ENCODE data around the gene AHNAK. TPM values are rescaled to one million over a fixed set of nuclear protein-coding genes. Genes with fewer than 3 reads are reported as not detected.
A peak's percentile ranks its signal among the peaks of the same experiment; 100 is the strongest.

Gene AHNAK
- total RNA-seq, 1 donor from 2014 or later = 246 TPM

GRCh38 chr11:62431171-62431901 lies 115.3 kb downstream of the AHNAK start:
- ATAC-seq (ENCODE audit: low read depth) = no peak

GRCh38 chr11:62430425-62430824 lies 116.2 kb downstream of the AHNAK start:
- Mint-ChIP-seq H3K4me3 (no peak overlapping the region), H3K4me1 (peaks cover 39% of the 10 kb centered on the region), H3K36me3 (ENCODE audit: low read depth) (no peaks in the 10 kb centered on the region), H3K27me3 (no peaks in the 10 kb centered on the region), H3K9me3 (no peaks in the 10 kb centered on the region), H3K27ac (no peak overlapping the region)
- POLR2A ChIA-PET = no interaction called here
- intact Hi-C loops (cut with micrococcal nuclease) = no loop called here
- ATAC-seq (ENCODE audit: low read depth) = no peak
- CTCF ChIA-PET = no interaction called here
- DNase-seq = no peak
- TF ChIP-seq, protein P1, sequence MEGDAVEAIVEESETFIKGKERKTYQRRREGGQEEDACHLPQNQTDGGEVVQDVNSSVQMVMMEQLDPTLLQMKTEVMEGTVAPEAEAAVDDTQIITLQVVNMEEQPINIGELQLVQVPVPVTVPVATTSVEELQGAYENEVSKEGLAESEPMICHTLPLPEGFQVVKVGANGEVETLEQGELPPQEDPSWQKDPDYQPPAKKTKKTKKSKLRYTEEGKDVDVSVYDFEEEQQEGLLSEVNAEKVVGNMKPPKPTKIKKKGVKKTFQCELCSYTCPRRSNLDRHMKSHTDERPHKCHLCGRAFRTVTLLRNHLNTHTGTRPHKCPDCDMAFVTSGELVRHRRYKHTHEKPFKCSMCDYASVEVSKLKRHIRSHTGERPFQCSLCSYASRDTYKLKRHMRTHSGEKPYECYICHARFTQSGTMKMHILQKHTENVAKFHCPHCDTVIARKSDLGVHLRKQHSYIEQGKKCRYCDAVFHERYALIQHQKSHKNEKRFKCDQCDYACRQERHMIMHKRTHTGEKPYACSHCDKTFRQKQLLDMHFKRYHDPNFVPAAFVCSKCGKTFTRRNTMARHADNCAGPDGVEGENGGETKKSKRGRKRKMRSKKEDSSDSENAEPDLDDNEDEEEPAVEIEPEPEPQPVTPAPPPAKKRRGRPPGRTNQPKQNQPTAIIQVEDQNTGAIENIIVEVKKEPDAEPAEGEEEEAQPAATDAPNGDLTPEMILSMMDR (IDR thresholded peaks at IDR 0.05) = no peak

More at GRCh38 chr11:62431171-62431901, 115.3 kb downstream of the AHNAK start:
- Mint-ChIP-seq H3K27me3 (no peaks in the 10 kb centered on the region), H3K36me3 (ENCODE audit: low read depth) (no peaks in the 10 kb centered on the region), H3K27ac (no peak overlapping the region), H3K9me3 (no peaks in the 10 kb centered on the region), H3K4me1 (peaks cover 48% of the 10 kb centered on the region), H3K4me3 (no peak overlapping the region)
- TF ChIP-seq, protein P1 (IDR thresholded peaks at IDR 0.05) = no peak
- intact Hi-C loops (cut with micrococcal nuclease) = no loop called here
- POLR2A ChIA-PET = no interaction called here
- DNase-seq = no peak
- CTCF ChIA-PET = no interaction called here

DNA sequence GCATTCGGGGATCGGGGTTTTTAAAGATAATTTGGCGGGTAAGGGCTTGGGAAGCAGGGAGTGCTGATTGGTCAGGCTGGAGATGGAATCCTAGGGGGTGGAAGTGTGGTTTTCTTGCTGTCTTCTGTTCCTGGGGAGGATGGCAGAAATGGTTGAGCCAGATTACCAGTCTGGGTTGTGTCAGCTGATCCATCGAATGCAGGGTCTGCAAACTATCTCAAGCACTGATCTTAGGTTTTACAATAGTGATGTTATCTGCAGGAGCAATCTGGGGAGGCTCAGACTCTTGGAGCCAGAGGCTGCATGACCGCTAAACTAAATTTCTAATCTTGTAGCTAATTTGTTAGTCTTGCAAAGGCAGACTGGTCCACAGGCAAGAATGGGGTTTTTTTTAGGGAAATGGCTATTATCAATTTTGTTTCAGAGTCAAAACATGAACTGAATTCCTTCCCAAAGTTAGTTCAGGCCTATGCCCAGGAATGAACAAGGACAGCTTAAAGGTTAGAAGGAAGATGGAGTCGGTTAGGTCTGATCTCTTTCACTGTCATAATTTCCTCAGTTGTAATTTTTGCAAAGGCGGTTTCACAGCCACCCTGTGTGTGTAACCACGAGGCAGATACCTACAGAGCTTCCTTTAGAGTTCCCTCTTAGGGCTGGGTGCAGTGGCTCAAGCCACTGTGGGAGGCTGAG lies 117.6 kb downstream of the AHNAK start:
- intact Hi-C loops (cut with micrococcal nuclease) = loop anchor here (10.0 kb wide), 1 partner anchor 336 kb away; the partner anchor contains the start of gene POLR2G
- ATAC-seq (ENCODE audit: low read depth) (no peak), DNase-seq (no peak)
- peak overlapping the region; percentile 6 for H3K27ac Mint-ChIP-seq
- H3K4me3 Mint-ChIP-seq = no peak overlapping the region
- H3K36me3 Mint-ChIP-seq (ENCODE audit: low read depth) = no peaks in the 10 kb centered on the region
- H3K27me3 Mint-ChIP-seq = no peaks in the 10 kb centered on the region
- POLR2A ChIA-PET = interaction anchor here (0.6 to 0.7 kb wide), 3 partner anchors 9 to 280 kb away, joined by 3 read pairs; no protein-coding TSS in a partner anchor
- H3K9me3 Mint-ChIP-seq = no peaks in the 10 kb centered on the region
- peaks cover 37% of the 10 kb centered on the region for H3K4me1 Mint-ChIP-seq
- TF ChIP-seq, protein P1 (IDR thresholded peaks at IDR 0.05) = no peak
- CTCF ChIA-PET = interaction anchor here (0.6 to 3.5 kb wide), 2 partner anchors 114 to 319 kb away, joined by 3 to 14 read pairs; no protein-coding TSS in a partner anchor

DNA sequence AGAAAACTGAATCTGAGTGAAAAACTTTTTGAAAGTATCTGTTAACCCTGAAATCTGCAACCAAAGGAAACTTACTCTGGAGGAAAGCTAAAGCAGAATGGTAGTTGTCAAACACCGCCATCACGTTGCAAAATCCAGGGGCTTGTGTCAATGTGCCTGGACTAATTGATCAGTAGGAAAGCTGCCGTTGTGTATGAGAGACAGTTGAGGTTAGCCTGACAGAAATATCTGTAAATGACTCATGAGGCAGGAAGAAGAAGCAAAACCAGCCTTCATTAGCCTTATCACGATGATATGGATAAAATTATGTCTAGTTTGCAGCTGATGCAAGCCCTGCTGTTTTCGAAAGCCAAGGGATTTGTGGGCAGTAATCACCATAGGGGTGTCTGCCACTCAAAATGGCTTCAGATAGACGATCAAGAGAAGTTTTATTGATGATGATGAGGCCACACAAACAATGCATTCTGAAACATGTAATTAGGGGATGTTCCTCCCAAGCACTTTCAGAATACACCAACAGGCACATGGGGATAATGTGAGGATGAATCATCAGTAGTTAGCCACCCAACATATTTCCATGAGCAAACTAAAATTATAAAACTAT lies 118.9 kb downstream of the AHNAK start:
- no peaks in the 10 kb centered on the region for H3K36me3 Mint-ChIP-seq (ENCODE audit: low read depth)
- peaks cover 24% of the 10 kb centered on the region for H3K4me1 Mint-ChIP-seq
- ChIA-PET POLR2A (interaction anchor here (0.9 to 1.3 kb wide), 3 partner anchors 9 to 124 kb away, joined by 3 to 5 read pairs (median 4); no protein-coding TSS in a partner anchor), CTCF (interaction anchor here (3.5 to 5.6 kb wide), 2 partner anchors 115 to 131 kb away, joined by 14 to 161 read pairs; no protein-coding TSS in a partner anchor)
- H3K27ac Mint-ChIP-seq = peak overlapping the region; percentile 57
- peak; percentile 23 for ATAC-seq (ENCODE audit: low read depth)
- intact Hi-C loops (cut with micrococcal nuclease) = loop anchor here (10.0 kb wide), 1 partner anchor 337 kb away; the partner anchor contains the start of gene POLR2G
- H3K27me3 Mint-ChIP-seq = peaks cover 2% of the 10 kb centered on the region
- no peak for DNase-seq
- TF ChIP-seq, protein P1 (IDR thresholded peaks at IDR 0.05) = no peak
- no peaks in the 10 kb centered on the region for H3K9me3 Mint-ChIP-seq
- H3K4me3 Mint-ChIP-seq = peak overlapping the region; percentile 25
